Smooth muscle cell (in vitro differentiated cells): ENCODE measurements around the gene PIP4K2A. TPM values are rescaled to one million over a fixed set of nuclear protein-coding genes. Genes with fewer than 3 reads are reported as not detected.

Experiments
- DNase-seq: peaks from one replicate; lab custom pipeline; 2025; ENCODE audit not compliant: unreplicated experiment; lab: John Stamatoyannopoulos, UW
- H2AFZ ChIP-seq: fragments of 200-600 bp; sonication (generic); 2 replicates; pipeline ENCODE4 v1.6.0; 2016; ENCODE audit warnings: antibody characterized with exemption, low read depth, mild to moderate bottlenecking
- H3F3A ChIP-seq: fragments of 200-600 bp; sonication (generic); 2 replicates; pipeline ENCODE4 v1.6.0; 2017; ENCODE audit warnings: antibody characterized with exemption, low read depth
- H3K27ac ChIP-seq: fragments of 200-600 bp; sonication (generic); 2 replicates; pipeline ENCODE4 v1.5.1; 2016; ENCODE audit warnings: low read depth, mild to moderate bottlenecking
- H3K27me3 ChIP-seq: fragments of 200-600 bp; sonication (generic); 2 replicates; pipeline ENCODE4 v1.6.1; 2016; ENCODE audit warnings: low read depth, mild to moderate bottlenecking
- H3K36me3 ChIP-seq: fragments of 200-600 bp; sonication (generic); 2 replicates; pipeline ENCODE4 v1.5.1; 2016; ENCODE audit warnings: low read depth
- H3K4me1 ChIP-seq: fragments of 200-600 bp; sonication (generic); 2 replicates; pipeline ENCODE4 v1.5.1; 2016; ENCODE audit warnings: low read depth
- H3K4me2 ChIP-seq: fragments of 200-600 bp; sonication (generic); 2 replicates; pipeline ENCODE4 v1.6.0; 2016; ENCODE audit warnings: mild to moderate bottlenecking
- H3K4me3 ChIP-seq: fragments of 200-600 bp; sonication (generic); 2 replicates; pipeline ENCODE4 v1.5.1; 2016; ENCODE audit warnings: mild to moderate bottlenecking
- H3K79me2 ChIP-seq: fragments of 200-600 bp; sonication (generic); 2 replicates; pipeline ENCODE4 v1.6.0; 2016; ENCODE audit warnings: low read depth, mild to moderate bottlenecking
- H3K9ac ChIP-seq: fragments of 200-600 bp; sonication (generic); 2 replicates; pipeline ENCODE4 v1.6.0; 2016; ENCODE audit warnings: low read depth
- H3K9me3 ChIP-seq: fragments of 200-600 bp; sonication (generic); replicated peaks from 2 replicates; pipeline ENCODE4 v1.5.1; 2016; ENCODE audit warnings: low read depth
- H4K20me1 ChIP-seq: fragments of 200-600 bp; sonication (generic); 2 replicates; pipeline ENCODE4 v1.6.0; 2016; ENCODE audit warnings: low read depth
- WGBS: methylation state at CpG from one replicate; pipeline ENCODE4 v1.1.7; 2016; ENCODE audit warnings: low lambda C conversion rate; 5-methylcytosine and 5-hydroxymethylcytosine counted together
- polyA plus RNA-seq: library from polyadenylated mRNA; unstranded; fragments of >200 nt; fragmentation: Nextera tagmentation; extraction: Ambion mirVana; gene quantifications from 2 replicates; pipeline ENCODE4 v1.2.1, GENCODE V29; 2016
- total RNA-seq: library from RNA; depleted of rRNA; stranded (reverse); fragments of >200 nt; gene quantifications from 2 replicates; pipeline ENCODE4 v1.2.3, GENCODE V29; 2014
- TF ChIP-seq, protein P1 (sequence below): fragments of 200-600 bp; sonication (generic); IDR thresholded peaks from 2 replicates; pipeline ENCODE4 v1.5.1; 2017; ENCODE audit warnings: borderline replicate concordance, mild to moderate bottlenecking, antibody characterized with exemption; ENCODE audit not compliant: insufficient read depth, poor library complexity, severe bottlenecking

Gene PIP4K2A
- total and polyA plus RNA-seq, 2 experiments from 2014 or later = 7.5 to 8.9 TPM

DNA sequence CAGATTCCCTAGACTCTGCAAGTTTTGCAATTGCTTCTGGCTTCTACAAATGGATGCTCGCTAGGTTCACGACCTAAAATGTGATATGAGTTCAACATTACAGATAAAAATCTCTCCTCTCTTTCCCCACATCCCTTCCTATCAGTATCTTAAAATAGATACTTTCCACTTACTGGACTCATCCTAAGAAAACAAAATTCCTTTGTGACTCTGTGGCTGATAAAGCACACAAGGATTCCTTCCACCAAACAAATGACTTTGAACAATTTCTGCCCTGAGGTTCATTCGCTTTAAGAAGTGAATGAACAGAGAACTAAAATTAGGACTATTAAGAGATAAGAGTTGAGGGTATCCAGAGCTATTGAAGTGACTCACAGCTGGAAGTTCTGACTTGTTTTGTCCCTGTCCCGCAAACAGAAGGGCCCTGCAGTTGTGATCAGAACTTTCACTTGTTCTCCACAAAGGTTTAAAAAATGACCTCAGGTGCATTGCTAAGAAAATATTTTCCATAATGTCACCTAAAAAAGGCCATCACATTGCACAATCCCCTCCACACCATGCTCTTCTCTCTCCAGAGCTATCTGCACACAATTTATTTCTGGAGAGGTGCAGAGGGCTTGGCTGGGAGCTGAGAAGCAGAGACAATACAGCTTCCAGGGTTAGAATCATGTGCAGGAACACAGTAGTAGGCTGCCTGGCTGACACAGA, 96.1 kb downstream of the PIP4K2A start:
- H3F3A ChIP-seq = peaks cover 24% of the 10 kb centered on the region
- H3K27me3 ChIP-seq = no peaks in the 10 kb centered on the region
- H3K9ac ChIP-seq = no peak overlapping the region
- no peak overlapping the region for H3K4me3 ChIP-seq
- TF ChIP-seq, protein P1, sequence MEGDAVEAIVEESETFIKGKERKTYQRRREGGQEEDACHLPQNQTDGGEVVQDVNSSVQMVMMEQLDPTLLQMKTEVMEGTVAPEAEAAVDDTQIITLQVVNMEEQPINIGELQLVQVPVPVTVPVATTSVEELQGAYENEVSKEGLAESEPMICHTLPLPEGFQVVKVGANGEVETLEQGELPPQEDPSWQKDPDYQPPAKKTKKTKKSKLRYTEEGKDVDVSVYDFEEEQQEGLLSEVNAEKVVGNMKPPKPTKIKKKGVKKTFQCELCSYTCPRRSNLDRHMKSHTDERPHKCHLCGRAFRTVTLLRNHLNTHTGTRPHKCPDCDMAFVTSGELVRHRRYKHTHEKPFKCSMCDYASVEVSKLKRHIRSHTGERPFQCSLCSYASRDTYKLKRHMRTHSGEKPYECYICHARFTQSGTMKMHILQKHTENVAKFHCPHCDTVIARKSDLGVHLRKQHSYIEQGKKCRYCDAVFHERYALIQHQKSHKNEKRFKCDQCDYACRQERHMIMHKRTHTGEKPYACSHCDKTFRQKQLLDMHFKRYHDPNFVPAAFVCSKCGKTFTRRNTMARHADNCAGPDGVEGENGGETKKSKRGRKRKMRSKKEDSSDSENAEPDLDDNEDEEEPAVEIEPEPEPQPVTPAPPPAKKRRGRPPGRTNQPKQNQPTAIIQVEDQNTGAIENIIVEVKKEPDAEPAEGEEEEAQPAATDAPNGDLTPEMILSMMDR = no peak
- no peak for DNase-seq
- peak overlapping the region; percentile 74 for H3K27ac ChIP-seq
- peaks cover 25% of the 10 kb centered on the region for H3K4me1 ChIP-seq
- no peaks in the 10 kb centered on the region for H4K20me1 ChIP-seq
- no peak overlapping the region for H2AFZ ChIP-seq
- no peaks in the 10 kb centered on the region for H3K9me3 ChIP-seq
- H3K36me3 ChIP-seq = no peaks in the 10 kb centered on the region
- H3K79me2 ChIP-seq = peaks cover 23% of the 10 kb centered on the region
- H3K4me2 ChIP-seq = peak overlapping the region; percentile 77
- WGBS = 4% methylated on average over 4 of the region's 4 CpGs

- no peak overlapping the region for H3K4me3 ChIP-seq
- no peak overlapping the region for H2AFZ ChIP-seq
- H3K79me2 ChIP-seq = peaks cover 17% of the 10 kb centered on the region
- no peaks in the 10 kb centered on the region for H3K27me3 ChIP-seq
- peak overlapping the region; percentile 77 for H3K4me2 ChIP-seq
- no peaks in the 10 kb centered on the region for H3K36me3 ChIP-seq
- peaks cover 20% of the 10 kb centered on the region for H3F3A ChIP-seq
- no peak for DNase-seq
- no peak overlapping the region for H3K9ac ChIP-seq
- TF ChIP-seq, protein P1 = no peak
- no peaks in the 10 kb centered on the region for H3K9me3 ChIP-seq
- no peaks in the 10 kb centered on the region for H4K20me1 ChIP-seq
- 49% methylated on average over 3 of the region's 3 CpGs for WGBS
- peaks cover 25% of the 10 kb centered on the region for H3K4me1 ChIP-seq
- peak overlapping the region; percentile 74 for H3K27ac ChIP-seq
Observed at GRCh38 chr10:22617516-22617915, 96.9 kb downstream of the PIP4K2A start.

- H3K27me3 ChIP-seq = no peaks in the 10 kb centered on the region
- H3K9me3 ChIP-seq = no peaks in the 10 kb centered on the region
- H3K36me3 ChIP-seq = no peaks in the 10 kb centered on the region
- H3K79me2 ChIP-seq = peaks cover 15% of the 10 kb centered on the region
- no peaks in the 10 kb centered on the region for H4K20me1 ChIP-seq
- H3K4me3 ChIP-seq = no peak overlapping the region
- H3K4me1 ChIP-seq = peaks cover 25% of the 10 kb centered on the region
- no peak overlapping the region for H3K9ac ChIP-seq
- no peak overlapping the region for H2AFZ ChIP-seq
- no peak overlapping the region for H3K27ac ChIP-seq
- H3K4me2 ChIP-seq = no peak overlapping the region
- 89% methylated on average over 3 of the region's 3 CpGs for WGBS
- peaks cover 20% of the 10 kb centered on the region for H3F3A ChIP-seq
- TF ChIP-seq, protein P1 = no peak
- DNase-seq = no peak
Observed at GRCh38 chr10:22617051-22617450, 97.3 kb downstream of the PIP4K2A start.
